CD4-positive, alpha-beta T cell (primary cell): ENCODE results near the gene MARCHF3. TPM values are rescaled to one million over a fixed set of nuclear protein-coding genes. Genes with fewer than 3 reads are reported as not detected.

Experiments used
- ATAC-seq: fragments of 200-7000 bp; cut with Tn5 transposase; one replicate; pipeline ENCODE4 v1.10.0; 2022; ENCODE audit warnings: mild to moderate bottlenecking; ENCODE audit not compliant: poor library complexity
- CTCF ChIA-PET: fragments of 350-600 bp; sonication (Branson Sonifier 250); formaldehyde crosslinking; loops from one replicate; lab custom pipeline; 2021; ENCODE audit warnings: antibody characterized with exemption, inconsistent platforms; lab: Charles Lee
- POLR2A ChIA-PET: fragments of 350-600 bp; sonication (Branson Sonifier 250); formaldehyde crosslinking; loops from one replicate; lab custom pipeline; 2021; ENCODE audit warnings: antibody characterized with exemption, inconsistent platforms; lab: Charles Lee
- DNase-seq, 14 experiments: peaks; one replicate each; pipeline ENCODE4 v3.0.0-alpha.2; 2013 to 2020; ENCODE audit warnings: mixed read lengths in 2 of 14
- H3K27ac ChIP-seq, 2 donors: one replicate each; pipeline versions ENCODE4 v1.5.1 to v1.7.0; 2013; ENCODE audit warnings: low read length in 2 of 2, low read depth in 1 of 2, mild to moderate bottlenecking in 1 of 2
- H3K27me3 ChIP-seq, 2 experiments: 1 replicate in 1 of 2; 2 replicates in 1 of 2; pipeline versions ENCODE4 v1.6.1 to v1.7.0; 2013; ENCODE audit warnings: low read length in 2 of 2, control low read depth in 1 of 2, mild to moderate bottlenecking in 1 of 2, moderate library complexity in 1 of 2; ENCODE audit not compliant: insufficient read depth in 2 of 2, control insufficient read depth in 1 of 2
- H3K36me3 ChIP-seq: one replicate; pipeline ENCODE4 v1.6.1; 2013; ENCODE audit warnings: low read length, control low read depth; ENCODE audit not compliant: insufficient read depth
- H3K4me1 ChIP-seq: one replicate; pipeline ENCODE4 v1.6.1; 2013; ENCODE audit warnings: low read length, control low read depth; ENCODE audit not compliant: insufficient read depth
- H3K4me3 ChIP-seq: one replicate; pipeline ENCODE4 v1.5.1; 2013; ENCODE audit warnings: mild to moderate bottlenecking, low read length, moderate library complexity
- H3K9me3 ChIP-seq, 2 experiments: 1 replicate in 1 of 2; 2 replicates in 1 of 2; pipeline versions ENCODE4 v1.6.1 to v1.7.0; 2013; ENCODE audit warnings: low read length in 2 of 2, mild to moderate bottlenecking in 2 of 2, control low read depth in 1 of 2, moderate library complexity in 1 of 2; ENCODE audit not compliant: control insufficient read depth in 1 of 2, insufficient read depth in 1 of 2
- H3K27ac Mint-ChIP-seq: one replicate; pipeline ENCODE4 v1.8.0; 2020; ENCODE audit warnings: mixed read lengths
- H3K27me3 Mint-ChIP-seq: one replicate; pipeline ENCODE4 v1.8.0; 2021; ENCODE audit warnings: mixed read lengths
- H3K36me3 Mint-ChIP-seq: one replicate; pipeline ENCODE4 v1.8.0; 2021; ENCODE audit warnings: low read depth, mixed read lengths
- H3K4me1 Mint-ChIP-seq: one replicate; pipeline ENCODE4 v1.8.0; 2021; ENCODE audit warnings: low read depth, mixed read lengths
- H3K4me3 Mint-ChIP-seq: one replicate; pipeline ENCODE4 v1.8.0; 2020; ENCODE audit warnings: mild to moderate bottlenecking, mixed read lengths
- H3K9me3 Mint-ChIP-seq: one replicate; pipeline ENCODE4 v1.8.0; 2020; ENCODE audit warnings: mixed read lengths
- intact Hi-C, 2 experiments: fragments of 100-400 bp; cut with DNase I in 1 of 2; cut with micrococcal nuclease in 1 of 2; formaldehyde crosslinking; loops; one replicate each; pipeline versions ENCODE4 v1.15.1 to v1.9.0; 2023 to 2025; cut with DNase I, micrococcal nuclease
- total RNA-seq, 174 experiments: library from RNA in 2 of 174; stranded (reverse) in 2 of 174; gene quantifications; one replicate each; pipeline ENCODE4 v1.2.3 and lab custom pipeline; 2021 to 2026
- TF ChIP-seq, protein P1 (sequence below): fragments of 200-600 bp; IDR thresholded peaks from one replicate; pipeline ENCODE4 v1.8.0; 2022; ENCODE audit warnings: antibody characterized with exemption, mild to moderate bottlenecking

Gene MARCHF3
- total RNA-seq, 2 experiments from 2014 or later = 5.2 to 6.2 TPM

DNA sequence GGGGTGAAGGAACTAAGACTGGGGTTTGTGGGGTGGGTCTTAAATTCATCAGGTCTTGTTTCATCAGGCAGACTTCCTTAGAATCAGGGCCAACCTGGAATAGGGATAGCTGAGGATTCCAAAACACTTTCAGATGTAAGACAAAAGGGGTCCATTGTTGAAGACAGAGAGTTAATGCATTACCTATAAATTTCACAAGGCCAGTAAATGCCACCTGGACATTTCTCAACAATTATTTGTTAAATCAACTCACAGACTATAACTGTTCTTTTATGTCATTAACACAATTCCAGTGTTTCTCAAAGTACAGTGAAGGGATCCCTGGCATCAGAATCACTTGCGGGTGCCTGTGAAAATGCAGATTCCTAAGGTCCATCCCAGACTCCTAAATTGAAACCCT, 2.8 kb downstream of the MARCHF3 start:
- intact Hi-C loops = loop anchor here (5.0 kb wide), 3 partner anchors 40 to 430 kb away; partner anchors contain the start of gene ALDH7A1 (in 1 of the 2)
- Histone ChIP-seq H3K36me3 (no peaks in the 10 kb centered on the region), H3K27me3 (no peaks in the 10 kb centered on the region), H3K9me3 (no peaks in the 10 kb centered on the region), H3K4me1 (peaks cover 24% of the 10 kb centered on the region), H3K4me3 (no peak overlapping the region), H3K27ac (no peak overlapping the region)
- Mint-ChIP-seq H3K27ac (no peak overlapping the region), H3K36me3 (no peaks in the 10 kb centered on the region), H3K9me3 (no peaks in the 10 kb centered on the region), H3K27me3 (peaks cover 12% of the 10 kb centered on the region), H3K4me1 (peaks cover 21% of the 10 kb centered on the region), H3K4me3 (no peak overlapping the region)
- ChIA-PET CTCF (no interaction called here), POLR2A (no interaction called here)
- no peak for ATAC-seq
- TF ChIP-seq, protein P1, sequence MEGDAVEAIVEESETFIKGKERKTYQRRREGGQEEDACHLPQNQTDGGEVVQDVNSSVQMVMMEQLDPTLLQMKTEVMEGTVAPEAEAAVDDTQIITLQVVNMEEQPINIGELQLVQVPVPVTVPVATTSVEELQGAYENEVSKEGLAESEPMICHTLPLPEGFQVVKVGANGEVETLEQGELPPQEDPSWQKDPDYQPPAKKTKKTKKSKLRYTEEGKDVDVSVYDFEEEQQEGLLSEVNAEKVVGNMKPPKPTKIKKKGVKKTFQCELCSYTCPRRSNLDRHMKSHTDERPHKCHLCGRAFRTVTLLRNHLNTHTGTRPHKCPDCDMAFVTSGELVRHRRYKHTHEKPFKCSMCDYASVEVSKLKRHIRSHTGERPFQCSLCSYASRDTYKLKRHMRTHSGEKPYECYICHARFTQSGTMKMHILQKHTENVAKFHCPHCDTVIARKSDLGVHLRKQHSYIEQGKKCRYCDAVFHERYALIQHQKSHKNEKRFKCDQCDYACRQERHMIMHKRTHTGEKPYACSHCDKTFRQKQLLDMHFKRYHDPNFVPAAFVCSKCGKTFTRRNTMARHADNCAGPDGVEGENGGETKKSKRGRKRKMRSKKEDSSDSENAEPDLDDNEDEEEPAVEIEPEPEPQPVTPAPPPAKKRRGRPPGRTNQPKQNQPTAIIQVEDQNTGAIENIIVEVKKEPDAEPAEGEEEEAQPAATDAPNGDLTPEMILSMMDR = no peak
- DNase-seq = no peak

DNA sequence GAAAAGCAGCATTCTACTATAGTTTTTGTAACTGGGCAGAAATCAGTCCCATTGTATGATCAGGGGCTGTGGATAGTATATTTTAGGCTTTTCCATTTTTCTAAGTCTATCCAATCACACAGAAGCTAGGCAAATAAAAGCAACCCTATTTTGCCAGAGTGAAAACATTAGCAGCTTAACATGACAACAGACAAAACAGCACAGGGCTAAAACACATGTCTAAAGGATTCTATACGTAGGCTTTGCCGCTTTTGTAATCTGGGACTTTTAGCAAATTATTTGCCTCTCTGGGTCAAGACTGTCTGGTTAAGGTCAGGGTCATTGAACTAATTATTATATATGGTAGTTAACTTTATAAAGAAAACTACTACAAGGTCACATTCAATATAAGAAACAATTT, 4.2 kb downstream of the MARCHF3 start:
- H3K27ac ChIP-seq = no peak overlapping the region
- intact Hi-C loops = loop anchor here (5.0 kb wide), 3 partner anchors 39 to 429 kb away; partner anchors contain the start of gene ALDH7A1 (in 1 of the 2)
- H3K4me1 ChIP-seq = peaks cover 16% of the 10 kb centered on the region
- no peaks in the 10 kb centered on the region for H3K9me3 ChIP-seq
- CTCF ChIA-PET = no interaction called here
- no peak overlapping the region for H3K4me3 ChIP-seq
- TF ChIP-seq, protein P1 = no peak
- DNase-seq = no peak
- Mint-ChIP-seq H3K27ac (no peak overlapping the region), H3K4me3 (no peak overlapping the region), H3K9me3 (no peaks in the 10 kb centered on the region), H3K27me3 (peaks cover 5% of the 10 kb centered on the region), H3K4me1 (peaks cover 13% of the 10 kb centered on the region), H3K36me3 (no peaks in the 10 kb centered on the region)
- POLR2A ChIA-PET = interaction anchor here (0.9 to 1.8 kb wide), 6 partner anchors 8 to 248 kb away, joined by 3 to 7 read pairs (median 4); partner anchors contain the start of gene LMNB1
- no peak for ATAC-seq
- H3K27me3 ChIP-seq = no peaks in the 10 kb centered on the region
- H3K36me3 ChIP-seq = no peaks in the 10 kb centered on the region

DNA sequence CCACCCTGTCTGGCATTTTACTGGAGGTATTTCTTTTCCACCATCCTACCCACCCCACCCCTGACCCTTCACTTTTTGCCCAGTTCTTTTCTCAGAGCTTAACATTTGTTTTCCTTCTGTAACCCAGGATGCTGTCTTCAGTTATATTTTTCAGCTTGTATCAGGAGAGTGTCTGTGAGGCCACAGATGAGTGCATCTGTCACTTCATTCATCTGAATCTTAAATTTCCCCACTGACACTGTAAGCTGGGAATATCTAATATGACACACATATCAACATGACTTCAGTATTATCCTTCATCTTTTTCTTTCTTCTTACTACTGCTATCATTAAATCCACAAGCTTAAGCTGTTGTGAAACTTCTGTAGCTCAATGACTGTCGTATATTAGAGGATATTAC, 4.9 kb downstream of the MARCHF3 start:
- Mint-ChIP-seq H3K36me3 (no peaks in the 10 kb centered on the region), H3K4me1 (peaks cover 13% of the 10 kb centered on the region), H3K27ac (no peak overlapping the region), H3K4me3 (no peak overlapping the region), H3K9me3 (no peaks in the 10 kb centered on the region), H3K27me3 (peaks cover 5% of the 10 kb centered on the region)
- TF ChIP-seq, protein P1 = no peak
- ATAC-seq = no peak
- no peak for DNase-seq
- intact Hi-C loops = loop anchor here (5.0 kb wide), 3 partner anchors 38 to 428 kb away; partner anchors contain the start of gene ALDH7A1 (in 1 of the 2)
- H3K36me3 ChIP-seq = no peaks in the 10 kb centered on the region
- H3K27ac ChIP-seq = no peak overlapping the region
- POLR2A ChIA-PET = interaction anchor here (0.9 to 1.8 kb wide), 4 partner anchors 8 to 180 kb away, joined by 3 to 4 read pairs (median 4); no protein-coding TSS in a partner anchor
- H3K4me3 ChIP-seq = no peak overlapping the region
- no peaks in the 10 kb centered on the region for H3K9me3 ChIP-seq
- H3K27me3 ChIP-seq = no peaks in the 10 kb centered on the region
- peaks cover 11% of the 10 kb centered on the region for H3K4me1 ChIP-seq
- CTCF ChIA-PET = no interaction called here
